Smooth muscle cell (in vitro differentiated cells): ENCODE results near the gene KRTAP10-2. TPM values are rescaled to one million over a fixed set of nuclear protein-coding genes. Genes with fewer than 3 reads are reported as not detected.
A peak's percentile ranks its signal among the peaks of the same experiment; 100 is the strongest.

Experiments
- DNase-seq: peaks from one replicate; lab custom pipeline; 2025; ENCODE audit not compliant: unreplicated experiment; lab: John Stamatoyannopoulos, UW
- H2AFZ ChIP-seq: fragments of 200-600 bp; sonication (generic); 2 replicates; pipeline ENCODE4 v1.6.0; 2016; ENCODE audit warnings: antibody characterized with exemption, low read depth, mild to moderate bottlenecking
- H3F3A ChIP-seq: fragments of 200-600 bp; sonication (generic); 2 replicates; pipeline ENCODE4 v1.6.0; 2017; ENCODE audit warnings: antibody characterized with exemption, low read depth
- H3K27ac ChIP-seq: fragments of 200-600 bp; sonication (generic); 2 replicates; pipeline ENCODE4 v1.5.1; 2016; ENCODE audit warnings: low read depth, mild to moderate bottlenecking
- H3K27me3 ChIP-seq: fragments of 200-600 bp; sonication (generic); 2 replicates; pipeline ENCODE4 v1.6.1; 2016; ENCODE audit warnings: low read depth, mild to moderate bottlenecking
- H3K36me3 ChIP-seq: fragments of 200-600 bp; sonication (generic); 2 replicates; pipeline ENCODE4 v1.5.1; 2016; ENCODE audit warnings: low read depth
- H3K4me1 ChIP-seq: fragments of 200-600 bp; sonication (generic); 2 replicates; pipeline ENCODE4 v1.5.1; 2016; ENCODE audit warnings: low read depth
- H3K4me2 ChIP-seq: fragments of 200-600 bp; sonication (generic); 2 replicates; pipeline ENCODE4 v1.6.0; 2016; ENCODE audit warnings: mild to moderate bottlenecking
- H3K4me3 ChIP-seq: fragments of 200-600 bp; sonication (generic); 2 replicates; pipeline ENCODE4 v1.5.1; 2016; ENCODE audit warnings: mild to moderate bottlenecking
- H3K79me2 ChIP-seq: fragments of 200-600 bp; sonication (generic); 2 replicates; pipeline ENCODE4 v1.6.0; 2016; ENCODE audit warnings: low read depth, mild to moderate bottlenecking
- H3K9ac ChIP-seq: fragments of 200-600 bp; sonication (generic); 2 replicates; pipeline ENCODE4 v1.6.0; 2016; ENCODE audit warnings: low read depth
- H3K9me3 ChIP-seq: fragments of 200-600 bp; sonication (generic); replicated peaks from 2 replicates; pipeline ENCODE4 v1.5.1; 2016; ENCODE audit warnings: low read depth
- H4K20me1 ChIP-seq: fragments of 200-600 bp; sonication (generic); 2 replicates; pipeline ENCODE4 v1.6.0; 2016; ENCODE audit warnings: low read depth
- WGBS: methylation state at CpG from one replicate; pipeline ENCODE4 v1.1.7; 2016; ENCODE audit warnings: low lambda C conversion rate; 5-methylcytosine and 5-hydroxymethylcytosine counted together
- polyA plus RNA-seq: library from polyadenylated mRNA; unstranded; fragments of >200 nt; fragmentation: Nextera tagmentation; extraction: Ambion mirVana; gene quantifications from 2 replicates; pipeline ENCODE4 v1.2.1, GENCODE V29; 2016
- total RNA-seq: library from RNA; depleted of rRNA; stranded (reverse); fragments of >200 nt; gene quantifications from 2 replicates; pipeline ENCODE4 v1.2.3, GENCODE V29; 2014
- TF ChIP-seq, protein P1 (sequence below): fragments of 200-600 bp; sonication (generic); IDR thresholded peaks from 2 replicates; pipeline ENCODE4 v1.5.1; 2017; ENCODE audit warnings: borderline replicate concordance, mild to moderate bottlenecking, antibody characterized with exemption; ENCODE audit not compliant: insufficient read depth, poor library complexity, severe bottlenecking

The KRTAP10-2 gene
- total and polyA plus RNA-seq, 2 experiments from 2014 or later = not detected

DNA sequence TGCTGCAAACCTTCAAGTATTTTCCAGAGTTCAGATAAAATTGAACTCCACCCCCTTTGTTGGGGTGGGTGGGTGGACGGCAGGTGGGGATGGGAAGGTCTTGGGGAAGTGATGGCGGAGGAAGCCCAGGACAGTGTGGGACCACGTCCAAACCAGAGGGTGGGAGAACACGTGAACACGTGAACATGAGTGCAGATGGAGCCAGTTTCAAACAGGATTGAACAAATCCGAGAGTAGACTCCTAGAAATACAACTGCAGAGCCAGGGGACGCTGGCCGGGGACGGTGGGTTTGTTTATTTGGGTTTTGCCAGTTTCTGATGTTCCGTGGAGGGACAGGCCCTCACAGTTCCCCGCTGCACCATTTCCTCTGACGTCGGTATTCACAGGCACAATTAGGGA is 2.9 kb downstream of the KRTAP10-2 start:
- Histone ChIP-seq H3K27ac (no peak overlapping the region), H3K4me1 (peaks cover 12% of the 10 kb centered on the region), H3F3A (no peaks in the 10 kb centered on the region), H3K27me3 (no peaks in the 10 kb centered on the region), H3K9ac (no peak overlapping the region), H3K4me2 (no peak overlapping the region), H3K9me3 (peaks cover 8% of the 10 kb centered on the region), H4K20me1 (no peaks in the 10 kb centered on the region), H3K4me3 (no peak overlapping the region), H2AFZ (peak overlapping the region; percentile 88), H3K79me2 (no peaks in the 10 kb centered on the region), H3K36me3 (no peaks in the 10 kb centered on the region)
- TF ChIP-seq, protein P1, sequence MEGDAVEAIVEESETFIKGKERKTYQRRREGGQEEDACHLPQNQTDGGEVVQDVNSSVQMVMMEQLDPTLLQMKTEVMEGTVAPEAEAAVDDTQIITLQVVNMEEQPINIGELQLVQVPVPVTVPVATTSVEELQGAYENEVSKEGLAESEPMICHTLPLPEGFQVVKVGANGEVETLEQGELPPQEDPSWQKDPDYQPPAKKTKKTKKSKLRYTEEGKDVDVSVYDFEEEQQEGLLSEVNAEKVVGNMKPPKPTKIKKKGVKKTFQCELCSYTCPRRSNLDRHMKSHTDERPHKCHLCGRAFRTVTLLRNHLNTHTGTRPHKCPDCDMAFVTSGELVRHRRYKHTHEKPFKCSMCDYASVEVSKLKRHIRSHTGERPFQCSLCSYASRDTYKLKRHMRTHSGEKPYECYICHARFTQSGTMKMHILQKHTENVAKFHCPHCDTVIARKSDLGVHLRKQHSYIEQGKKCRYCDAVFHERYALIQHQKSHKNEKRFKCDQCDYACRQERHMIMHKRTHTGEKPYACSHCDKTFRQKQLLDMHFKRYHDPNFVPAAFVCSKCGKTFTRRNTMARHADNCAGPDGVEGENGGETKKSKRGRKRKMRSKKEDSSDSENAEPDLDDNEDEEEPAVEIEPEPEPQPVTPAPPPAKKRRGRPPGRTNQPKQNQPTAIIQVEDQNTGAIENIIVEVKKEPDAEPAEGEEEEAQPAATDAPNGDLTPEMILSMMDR = no peak
- DNase-seq = no peak
- 87% methylated on average over 13 of the region's 13 CpGs for WGBS

DNA sequence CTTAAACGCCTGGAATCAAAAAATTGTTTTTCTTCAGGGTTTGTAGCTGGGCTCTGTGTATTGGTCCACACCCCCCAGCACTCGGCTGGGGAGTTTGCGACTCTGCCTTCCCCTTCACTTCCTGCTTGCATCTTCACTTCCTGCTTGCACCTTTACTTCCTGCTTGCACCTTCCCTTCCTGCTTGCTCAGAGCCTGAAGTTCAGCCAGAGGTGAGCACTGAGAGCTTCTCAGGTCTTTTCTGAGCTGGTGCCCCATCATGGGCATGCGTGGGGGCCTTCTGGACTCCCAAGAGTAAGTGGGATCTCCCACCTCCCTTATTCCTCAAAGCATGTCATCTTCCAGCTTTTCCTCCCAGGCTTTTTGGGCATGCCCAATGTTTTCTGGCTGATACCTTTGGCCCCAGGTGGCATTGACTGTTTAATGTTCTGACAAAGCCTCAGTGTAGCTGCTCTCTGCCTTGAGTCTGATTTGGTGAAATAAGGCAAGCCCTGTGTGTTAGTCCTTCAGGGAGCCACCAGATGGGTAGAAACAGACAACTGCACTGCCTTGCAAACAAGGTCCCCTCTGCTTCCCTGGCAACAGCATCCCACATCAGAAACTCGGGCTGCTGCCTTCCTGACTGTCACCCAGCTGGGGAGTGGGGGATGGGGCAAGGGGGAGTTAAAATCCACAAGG is 3.5 kb downstream of the KRTAP10-2 start:
- Histone ChIP-seq H3K4me1 (peaks cover 12% of the 10 kb centered on the region), H3F3A (no peaks in the 10 kb centered on the region), H3K79me2 (no peaks in the 10 kb centered on the region), H3K9me3 (peaks cover 8% of the 10 kb centered on the region), H4K20me1 (no peaks in the 10 kb centered on the region), H3K4me2 (no peak overlapping the region), H3K9ac (no peak overlapping the region), H3K4me3 (no peak overlapping the region), H3K27ac (no peak overlapping the region), H2AFZ (no peak overlapping the region), H3K27me3 (no peaks in the 10 kb centered on the region), H3K36me3 (no peaks in the 10 kb centered on the region)
- TF ChIP-seq, protein P1 = no peak
- 93% methylated on average over 5 of the region's 5 CpGs for WGBS
- DNase-seq = no peak

DNA sequence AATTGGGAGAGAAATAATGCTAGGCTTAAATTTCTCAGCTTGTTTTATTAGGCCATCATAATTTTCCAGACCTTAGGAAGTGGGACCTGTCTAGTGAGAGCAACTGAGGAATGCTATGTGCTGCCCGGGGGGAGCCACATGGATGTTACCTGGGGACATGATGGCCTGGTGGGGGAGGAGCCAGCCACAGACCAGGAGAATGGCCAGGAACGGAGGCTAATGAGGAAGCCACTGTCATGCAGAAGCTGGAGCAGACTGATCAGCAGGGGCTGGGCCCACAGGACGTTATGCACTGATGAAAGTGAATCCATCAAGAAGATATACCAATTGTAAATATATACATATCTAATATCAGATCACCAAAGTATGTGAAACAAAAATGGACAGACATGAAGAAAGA is 6.7 kb downstream of the KRTAP10-2 start:
- Histone ChIP-seq H3K36me3 (no peaks in the 10 kb centered on the region), H3K27ac (no peak overlapping the region), H3K4me2 (no peak overlapping the region), H3K27me3 (no peaks in the 10 kb centered on the region), H3F3A (no peaks in the 10 kb centered on the region), H3K9ac (no peak overlapping the region), H3K79me2 (no peaks in the 10 kb centered on the region), H3K9me3 (peaks cover 8% of the 10 kb centered on the region), H2AFZ (no peak overlapping the region), H3K4me3 (no peak overlapping the region), H3K4me1 (peaks cover 11% of the 10 kb centered on the region), H4K20me1 (no peaks in the 10 kb centered on the region)
- 77% methylated on average over 3 of the region's 3 CpGs for WGBS
- no peak for DNase-seq
- TF ChIP-seq, protein P1 = no peak

DNA sequence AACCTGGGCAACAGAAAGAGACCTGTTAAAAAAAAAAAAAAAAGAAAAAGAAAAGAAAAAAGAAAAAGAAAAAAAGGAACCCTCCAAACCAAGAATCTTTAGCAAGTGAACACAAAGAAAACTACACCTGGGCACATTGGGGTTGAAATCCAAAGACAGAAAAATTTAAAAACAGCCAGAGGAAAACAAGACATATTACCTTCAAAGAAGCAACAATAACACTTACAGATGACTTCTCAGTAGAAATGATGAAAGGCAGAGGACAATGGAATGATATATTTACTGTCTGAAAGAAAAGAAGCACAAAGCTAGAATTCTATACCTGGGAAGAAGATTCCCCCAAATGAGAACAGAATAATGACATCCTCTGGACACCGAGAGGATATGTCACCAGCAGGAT is 8.6 kb downstream of the KRTAP10-2 start:
- Histone ChIP-seq H3K79me2 (no peaks in the 10 kb centered on the region), H3K36me3 (no peaks in the 10 kb centered on the region), H2AFZ (no peak overlapping the region), H3K4me2 (no peak overlapping the region), H3K4me1 (no peaks in the 10 kb centered on the region), H3K9ac (no peak overlapping the region), H3K27me3 (no peaks in the 10 kb centered on the region), H4K20me1 (no peaks in the 10 kb centered on the region), H3K4me3 (no peak overlapping the region), H3F3A (no peaks in the 10 kb centered on the region), H3K27ac (no peak overlapping the region), H3K9me3 (peaks cover 8% of the 10 kb centered on the region)
- DNase-seq = no peak
- WGBS = 70% methylated on average over 1 of the region's 1 CpG
- TF ChIP-seq, protein P1 = no peak
